Loucy (cell line): ENCODE data around the gene VSIG10L2.

Experiments used
- H2AFZ ChIP-seq: fragments of 200-600 bp; sonication (generic); 2 replicates; pipeline ENCODE4 v1.6.0; 2016; ENCODE audit warnings: antibody characterized with exemption, mild to moderate bottlenecking, low read length, moderate library complexity
- H3F3A ChIP-seq: fragments of 200-600 bp; 2 replicates; pipeline ENCODE4 v1.6.0; 2016; ENCODE audit warnings: antibody characterized with exemption, low read depth, mild to moderate bottlenecking
- H3K27me3 ChIP-seq: fragments of 200-600 bp; sonication (generic); 2 replicates; pipeline ENCODE4 v1.6.1; 2014; ENCODE audit warnings: low read length, mild to moderate bottlenecking; ENCODE audit not compliant: insufficient read depth, poor library complexity, severe bottlenecking
- H3K36me3 ChIP-seq: fragments of 200-600 bp; sonication (generic); 2 replicates; pipeline ENCODE4 v1.6.1; 2016; ENCODE audit warnings: low read length; ENCODE audit not compliant: insufficient read depth
- H3K4me1 ChIP-seq: fragments of 200-600 bp; sonication (generic); 2 replicates; pipeline ENCODE4 v1.5.1; 2014; ENCODE audit warnings: low read length, mild to moderate bottlenecking; ENCODE audit not compliant: insufficient read depth, poor library complexity, severe bottlenecking
- H3K4me2 ChIP-seq: fragments of 200-600 bp; sonication (generic); 2 replicates; pipeline ENCODE4 v1.6.0; 2014; ENCODE audit warnings: antibody characterized with exemption, low read length, low read depth, mild to moderate bottlenecking; ENCODE audit not compliant: poor library complexity, severe bottlenecking
- H3K4me3 ChIP-seq: fragments of 200-600 bp; sonication (generic); 2 replicates; pipeline ENCODE4 v1.5.1; 2014; ENCODE audit warnings: low read length, mild to moderate bottlenecking, mixed read lengths; ENCODE audit not compliant: poor library complexity, severe bottlenecking
- H3K79me2 ChIP-seq: fragments of 200-600 bp; sonication (generic); 2 replicates; pipeline ENCODE4 v1.6.1; 2014; ENCODE audit warnings: low read length; ENCODE audit not compliant: insufficient read depth
- H3K9ac ChIP-seq: fragments of 200-600 bp; sonication (generic); 2 replicates; pipeline ENCODE4 v1.6.0; 2014; ENCODE audit warnings: mild to moderate bottlenecking, low read depth, low read length, moderate library complexity; ENCODE audit not compliant: poor library complexity, severe bottlenecking
- H3K9me2 ChIP-seq: fragments of 200-600 bp; sonication (generic); replicated peaks from 2 replicates; pipeline ENCODE4 v1.6.1; 2016; ENCODE audit warnings: low read depth, low read length, mixed read lengths
- H3K9me3 ChIP-seq: fragments of 200-600 bp; sonication (generic); 2 replicates; pipeline ENCODE4 v1.6.1; 2014; ENCODE audit warnings: mild to moderate bottlenecking, antibody characterized with exemption, low read length, low read depth; ENCODE audit not compliant: insufficient read depth
- H4K20me1 ChIP-seq: fragments of 200-600 bp; sonication (generic); 2 replicates; pipeline ENCODE4 v1.6.0; 2014; ENCODE audit warnings: antibody characterized with exemption, low read length, mild to moderate bottlenecking; ENCODE audit not compliant: insufficient read depth, poor library complexity, severe bottlenecking
- CTCF ChIP-seq: fragments of 200-600 bp; sonication (generic); conservative IDR thresholded peaks from 2 replicates; pipeline ENCODE4 v1.5.1; 2014; ENCODE audit warnings: mild to moderate bottlenecking, antibody characterized with exemption, low read length
- EZH2phosphoT487 ChIP-seq: fragments of 200-600 bp; IDR thresholded peaks from 2 replicates; pipeline ENCODE4 v1.6.1; 2018; ENCODE audit warnings: antibody characterized with exemption, mild to moderate bottlenecking, moderate library complexity, borderline replicate concordance

Gene VSIG10L2

GRCh38 chr11:125987066-125987641 is 41.3 kb downstream of the VSIG10L2 start:
- H3K79me2 ChIP-seq: no peaks in the 10 kb centered on the region
- H4K20me1 ChIP-seq: no peaks in the 10 kb centered on the region
- H3K36me3 ChIP-seq: no peaks in the 10 kb centered on the region
- H3K4me3 ChIP-seq: no peak overlapping the region
- no peak for TF ChIP-seq CTCF
- TF ChIP-seq EZH2phosphoT487: no peak
- no peaks in the 10 kb centered on the region for H3K9me2 ChIP-seq
- no peak overlapping the region for H3K4me2 ChIP-seq
- no peaks in the 10 kb centered on the region for H3K9me3 ChIP-seq
- H3K4me1 ChIP-seq: no peaks in the 10 kb centered on the region
- no peak overlapping the region for H3K9ac ChIP-seq
- no peaks in the 10 kb centered on the region for H3F3A ChIP-seq
- no peaks in the 10 kb centered on the region for H3K27me3 ChIP-seq
- no peak overlapping the region for H2AFZ ChIP-seq

GRCh38 chr11:125990244-125990643 is 44.4 kb downstream of the VSIG10L2 start:
- Histone ChIP-seq H3F3A (no peaks in the 10 kb centered on the region), H3K9me2 (no peaks in the 10 kb centered on the region)
- TF ChIP-seq CTCF: no peak
- no peak for TF ChIP-seq EZH2phosphoT487

GRCh38 chr11:125992893-125993292 is 47.0 kb downstream of the VSIG10L2 start:
- H3K9me2 ChIP-seq: no peaks in the 10 kb centered on the region
- H3K4me2 ChIP-seq: no peak overlapping the region
- no peak for TF ChIP-seq EZH2phosphoT487
- H3K9me3 ChIP-seq: no peaks in the 10 kb centered on the region
- no peaks in the 10 kb centered on the region for H3K36me3 ChIP-seq
- H4K20me1 ChIP-seq: no peaks in the 10 kb centered on the region
- H3K4me3 ChIP-seq: no peak overlapping the region
- H3F3A ChIP-seq: no peaks in the 10 kb centered on the region
- H3K4me1 ChIP-seq: no peaks in the 10 kb centered on the region
- H3K27me3 ChIP-seq: no peaks in the 10 kb centered on the region
- H2AFZ ChIP-seq: no peak overlapping the region
- no peak overlapping the region for H3K9ac ChIP-seq
- no peaks in the 10 kb centered on the region for H3K79me2 ChIP-seq

More at GRCh38 chr11:125990244-125990643, 44.4 kb downstream of the VSIG10L2 start:
- Histone ChIP-seq H3K79me2 (no peaks in the 10 kb centered on the region), H2AFZ (no peak overlapping the region), H3K4me1 (no peaks in the 10 kb centered on the region), H3K27me3 (no peaks in the 10 kb centered on the region), H3K9me3 (no peaks in the 10 kb centered on the region), H4K20me1 (no peaks in the 10 kb centered on the region), H3K9ac (no peak overlapping the region), H3K4me2 (no peak overlapping the region), H3K4me3 (no peak overlapping the region), H3K36me3 (no peaks in the 10 kb centered on the region)

GRCh38 chr11:125994509-125994908 is 48.7 kb downstream of the VSIG10L2 start:
- H3K4me1 ChIP-seq: no peaks in the 10 kb centered on the region
- no peak overlapping the region for H3K4me2 ChIP-seq
- no peaks in the 10 kb centered on the region for H4K20me1 ChIP-seq
- no peak overlapping the region for H3K9ac ChIP-seq
- no peaks in the 10 kb centered on the region for H3K36me3 ChIP-seq
- no peaks in the 10 kb centered on the region for H3K9me2 ChIP-seq
- H3F3A ChIP-seq: no peaks in the 10 kb centered on the region
- no peaks in the 10 kb centered on the region for H3K9me3 ChIP-seq
- no peak overlapping the region for H2AFZ ChIP-seq
- H3K27me3 ChIP-seq: no peaks in the 10 kb centered on the region
- H3K79me2 ChIP-seq: no peaks in the 10 kb centered on the region
- H3K4me3 ChIP-seq: no peak overlapping the region
- TF ChIP-seq CTCF (no peak), EZH2phosphoT487 (no peak)
